ENCODE measurements around the gene CDCP2.

The CDCP2 gene

DNA sequence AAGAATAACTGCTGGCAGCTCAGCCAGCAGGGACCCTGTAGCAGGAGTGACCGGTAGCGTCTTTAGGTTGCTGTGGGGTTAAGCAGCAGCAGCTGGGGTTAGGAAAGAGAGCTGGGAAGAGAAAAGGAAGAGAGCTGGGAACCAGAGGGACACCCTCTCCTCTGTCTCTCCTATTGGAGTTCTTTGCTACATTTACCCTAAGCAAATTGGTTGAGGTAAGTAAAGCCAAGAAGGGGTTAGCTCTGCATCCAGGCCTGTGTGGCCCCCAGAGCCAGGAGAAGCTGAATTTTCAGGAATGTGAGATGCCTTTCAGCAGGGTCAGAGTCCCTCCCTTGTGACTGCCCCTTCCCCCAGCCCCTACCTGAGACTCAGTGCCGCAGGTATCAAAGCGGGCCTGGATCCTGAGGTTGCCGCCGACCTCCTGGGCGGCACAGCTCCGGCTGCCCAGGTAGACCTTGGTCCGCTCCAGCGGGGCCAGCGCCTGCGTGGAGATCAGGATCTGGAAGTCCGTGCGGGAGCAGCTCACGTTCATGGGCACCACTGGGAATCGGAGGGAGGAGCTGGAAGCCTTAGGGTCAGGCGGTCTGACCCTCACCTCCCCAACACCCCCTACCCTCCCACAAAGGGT is 16.4 kb downstream of the CDCP2 start:
- no peaks in the 10 kb centered on the region for H3K36me3 ChIP-seq (ENCODE audit: insufficient read depth, low read length)
- H3K4me1 ChIP-seq (ENCODE audit: insufficient read depth, low read length): peaks cover 28% of the 10 kb centered on the region
- no peak overlapping the region for H3K9ac ChIP-seq (ENCODE audit: low read depth, low read length)
- H3K9me3 ChIP-seq (ENCODE audit: control insufficient read depth, insufficient read depth, low read length): no peaks in the 10 kb centered on the region

- Histone ChIP-seq H3K36me3 (ENCODE audit: insufficient read depth, low read length) (no peaks in the 10 kb centered on the region), H3K9me3 (ENCODE audit: control insufficient read depth, insufficient read depth, low read length) (no peaks in the 10 kb centered on the region), H3K9ac (ENCODE audit: low read depth, low read length) (no peak overlapping the region), H3K4me1 (ENCODE audit: insufficient read depth, low read length) (peaks cover 28% of the 10 kb centered on the region)
Observed at GRCh38 chr1:54135436-54136120, 17.2 kb downstream of the CDCP2 start.

GRCh38 chr1:54134295-54134694 is 18.5 kb downstream of the CDCP2 start:
- Histone ChIP-seq H3K4me1 (ENCODE audit: insufficient read depth, low read length) (peaks cover 28% of the 10 kb centered on the region), H3K9me3 (ENCODE audit: control insufficient read depth, insufficient read depth, low read length) (no peaks in the 10 kb centered on the region), H3K9ac (ENCODE audit: low read depth, low read length) (no peak overlapping the region), H3K36me3 (ENCODE audit: insufficient read depth, low read length) (no peaks in the 10 kb centered on the region)

- Histone ChIP-seq H3K9ac (ENCODE audit: low read depth, low read length) (no peak overlapping the region), H3K36me3 (ENCODE audit: insufficient read depth, low read length) (no peaks in the 10 kb centered on the region), H3K4me1 (ENCODE audit: insufficient read depth, low read length) (peaks cover 25% of the 10 kb centered on the region), H3K9me3 (ENCODE audit: control insufficient read depth, insufficient read depth, low read length) (no peaks in the 10 kb centered on the region)
Observed at GRCh38 chr1:54132495-54132894, 20.3 kb downstream of the CDCP2 start.

DNA sequence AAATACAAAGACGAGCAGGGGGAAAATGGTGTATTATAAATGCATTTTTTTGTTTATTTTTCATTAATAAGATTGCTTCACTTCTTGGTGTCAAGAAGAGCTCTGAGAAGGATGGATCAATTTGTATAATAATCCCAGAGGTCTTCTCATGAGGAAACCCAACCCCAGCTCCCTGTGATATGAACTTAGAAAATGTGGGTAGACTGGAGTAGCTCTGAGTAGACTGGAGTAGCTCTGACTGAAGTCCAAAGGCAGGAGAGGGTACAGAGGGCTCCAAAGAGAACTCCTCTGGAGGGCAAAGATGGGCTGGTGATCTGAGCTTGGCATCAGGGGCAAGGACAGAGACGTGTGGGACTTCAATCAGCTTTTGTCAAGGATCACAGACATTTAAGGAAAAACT is 21.4 kb downstream of the CDCP2 start:
- H3K9ac ChIP-seq (ENCODE audit: low read depth, low read length): no peak overlapping the region
- peaks cover 14% of the 10 kb centered on the region for H3K4me1 ChIP-seq (ENCODE audit: insufficient read depth, low read length)
- H3K36me3 ChIP-seq (ENCODE audit: insufficient read depth, low read length): no peaks in the 10 kb centered on the region
- H3K9me3 ChIP-seq (ENCODE audit: control insufficient read depth, insufficient read depth, low read length): no peaks in the 10 kb centered on the region

DNA sequence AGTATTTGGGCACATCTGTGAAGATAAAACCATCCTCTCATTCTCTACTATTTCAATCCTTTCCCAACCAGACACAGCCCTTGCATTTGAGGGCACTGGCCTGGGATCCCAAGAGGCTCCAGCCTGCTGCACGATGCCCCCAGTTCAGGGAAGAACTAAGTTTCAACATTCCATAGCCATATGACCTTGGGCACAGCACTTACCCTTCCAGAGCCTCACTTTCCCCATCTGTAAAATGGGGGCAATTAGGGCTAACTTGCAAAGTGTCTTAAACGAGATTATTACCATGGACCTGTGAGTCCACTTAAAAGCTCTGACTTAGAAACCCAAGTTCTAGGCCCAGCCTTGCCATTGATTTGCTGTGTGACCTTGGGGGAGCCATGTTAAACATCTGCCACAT is 22.9 kb downstream of the CDCP2 start:
- H3K9me3 ChIP-seq (ENCODE audit: control insufficient read depth, insufficient read depth, low read length): no peaks in the 10 kb centered on the region
- H3K36me3 ChIP-seq (ENCODE audit: insufficient read depth, low read length): no peaks in the 10 kb centered on the region
- no peak overlapping the region for H3K9ac ChIP-seq (ENCODE audit: low read depth, low read length)
- H3K4me1 ChIP-seq (ENCODE audit: insufficient read depth, low read length): peaks cover under 1% of the 10 kb centered on the region; the same call in 1 of the 2 replicates

DNA sequence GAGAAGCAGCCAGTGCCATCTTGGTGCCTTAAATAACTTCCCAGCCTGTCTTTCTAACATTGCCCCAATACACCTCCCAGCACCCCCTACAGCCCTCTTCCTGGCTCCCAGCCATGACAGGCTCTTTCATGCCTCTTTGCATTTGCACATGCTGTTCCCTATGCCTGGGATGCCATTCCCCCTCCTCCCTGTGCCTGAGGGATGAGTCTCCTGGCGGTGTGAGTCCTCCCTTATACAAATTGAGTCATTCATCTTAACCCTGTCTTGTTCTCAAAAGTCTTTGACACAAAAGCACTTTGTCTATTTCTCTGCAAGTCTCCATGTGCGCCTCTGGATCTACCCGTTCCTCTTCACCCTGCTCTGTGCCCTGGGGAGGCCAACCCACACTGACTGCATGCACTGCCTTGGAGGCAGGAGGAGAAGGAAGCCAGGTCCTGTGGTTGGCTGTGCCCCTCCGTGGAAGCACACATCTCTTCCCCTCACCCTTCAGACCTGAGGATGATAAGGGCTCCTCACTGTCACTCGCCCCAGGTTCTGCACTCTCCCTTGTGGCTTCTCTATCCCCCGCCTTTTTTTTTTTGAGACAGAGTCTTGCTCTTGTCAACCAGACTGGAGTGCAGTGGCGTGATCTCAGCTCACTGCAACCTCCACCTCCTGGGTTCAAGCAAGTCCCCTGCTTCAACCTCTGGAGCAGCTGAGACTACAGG is 25.1 kb downstream of the CDCP2 start:
- peaks cover 12% of the 10 kb centered on the region for H3K4me1 ChIP-seq (ENCODE audit: insufficient read depth, low read length)
- no peak overlapping the region for H3K9ac ChIP-seq (ENCODE audit: low read depth, low read length)
- no peaks in the 10 kb centered on the region for H3K36me3 ChIP-seq (ENCODE audit: insufficient read depth, low read length)
- H3K9me3 ChIP-seq (ENCODE audit: control insufficient read depth, insufficient read depth, low read length): no peaks in the 10 kb centered on the region

DNA sequence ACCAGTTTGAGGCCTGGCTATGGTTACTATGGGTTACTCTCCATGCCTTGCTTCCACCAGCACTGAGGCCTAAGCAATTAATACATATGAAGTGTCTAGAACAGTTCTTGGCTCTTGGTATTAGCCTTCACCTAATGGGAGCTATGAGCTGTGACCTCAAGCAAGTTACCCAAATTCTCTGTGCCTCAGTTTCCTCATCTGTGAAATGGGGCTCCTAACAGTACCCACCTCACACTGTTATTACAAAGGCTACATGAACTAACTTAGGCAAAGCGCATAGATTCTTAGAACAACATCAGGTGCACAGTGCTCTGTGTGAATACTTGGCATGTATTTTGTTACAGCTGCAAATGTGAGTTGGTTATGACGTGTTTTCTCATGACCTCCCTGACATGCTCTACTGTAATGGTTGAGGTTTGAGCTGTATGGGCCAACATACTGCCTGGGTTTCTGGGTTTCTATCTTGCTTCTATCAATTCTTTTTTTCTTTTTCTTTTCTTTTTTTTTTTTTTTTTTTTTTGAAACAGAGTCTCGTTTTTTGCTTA is 26.5 kb downstream of the CDCP2 start:
- no peaks in the 10 kb centered on the region for H3K9me3 ChIP-seq (ENCODE audit: control insufficient read depth, insufficient read depth, low read length)
- no peak overlapping the region for H3K9ac ChIP-seq (ENCODE audit: low read depth, low read length)
- peaks cover 13% of the 10 kb centered on the region for H3K4me1 ChIP-seq (ENCODE audit: insufficient read depth, low read length)
- no peaks in the 10 kb centered on the region for H3K36me3 ChIP-seq (ENCODE audit: insufficient read depth, low read length)

- Histone ChIP-seq H3K36me3 (ENCODE audit: insufficient read depth, low read length) (no peaks in the 10 kb centered on the region), H3K9ac (ENCODE audit: low read depth, low read length) (no peak overlapping the region), H3K9me3 (ENCODE audit: control insufficient read depth, insufficient read depth, low read length) (no peaks in the 10 kb centered on the region), H3K4me1 (ENCODE audit: insufficient read depth, low read length) (peaks cover 15% of the 10 kb centered on the region)
Observed at GRCh38 chr1:54125386-54126070, 27.3 kb downstream of the CDCP2 start.

GRCh38 chr1:54124906-54125305 is 27.9 kb downstream of the CDCP2 start:
- Histone ChIP-seq H3K9me3 (ENCODE audit: control insufficient read depth, insufficient read depth, low read length) (no peaks in the 10 kb centered on the region), H3K9ac (ENCODE audit: low read depth, low read length) (no peak overlapping the region), H3K36me3 (ENCODE audit: insufficient read depth, low read length) (no peaks in the 10 kb centered on the region), H3K4me1 (ENCODE audit: insufficient read depth, low read length) (peaks cover 15% of the 10 kb centered on the region)

GRCh38 chr1:54124472-54124871 is 28.3 kb downstream of the CDCP2 start:
- Histone ChIP-seq H3K9me3 (ENCODE audit: control insufficient read depth, insufficient read depth, low read length) (no peaks in the 10 kb centered on the region), H3K36me3 (ENCODE audit: insufficient read depth, low read length) (no peaks in the 10 kb centered on the region), H3K4me1 (ENCODE audit: insufficient read depth, low read length) (peaks cover 15% of the 10 kb centered on the region), H3K9ac (ENCODE audit: low read depth, low read length) (no peak overlapping the region)

- Histone ChIP-seq H3K4me1 (ENCODE audit: insufficient read depth, low read length) (peaks cover 15% of the 10 kb centered on the region), H3K36me3 (ENCODE audit: insufficient read depth, low read length) (no peaks in the 10 kb centered on the region), H3K9me3 (ENCODE audit: control insufficient read depth, insufficient read depth, low read length) (no peaks in the 10 kb centered on the region), H3K9ac (ENCODE audit: low read depth, low read length) (no peak overlapping the region)
Observed at GRCh38 chr1:54122992-54123391, 29.8 kb downstream of the CDCP2 start.

DNA sequence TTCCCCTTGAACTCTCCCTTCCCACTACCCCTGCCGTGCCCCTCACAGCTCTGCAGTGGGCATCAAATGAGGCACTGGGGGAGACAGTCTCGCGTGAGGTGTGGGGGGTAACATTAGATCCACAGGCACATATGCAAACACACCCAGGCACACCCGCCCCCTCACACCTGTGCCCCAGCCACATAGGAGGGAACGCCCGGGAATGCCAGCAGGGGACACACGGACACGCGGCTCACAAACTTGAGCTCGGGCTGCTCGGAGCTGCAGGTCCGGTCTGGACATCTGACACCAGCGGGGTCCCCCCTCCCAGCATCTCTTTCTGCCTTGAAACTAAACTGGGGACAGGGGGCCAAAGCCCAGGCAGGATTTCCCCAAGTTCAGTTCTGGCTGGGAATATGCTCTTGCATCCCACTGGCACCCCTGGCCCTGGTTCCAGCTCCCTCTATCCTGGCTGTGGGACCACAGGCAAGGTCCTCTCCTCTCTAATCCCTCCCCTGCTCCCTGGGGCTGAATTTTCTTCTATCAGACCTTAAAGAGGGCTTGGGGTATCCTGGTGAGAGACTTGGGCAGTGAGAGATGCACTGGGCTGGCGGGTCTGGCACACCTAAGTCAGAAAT is 30.6 kb downstream of the CDCP2 start:
- Histone ChIP-seq H3K36me3 (ENCODE audit: insufficient read depth, low read length) (no peaks in the 10 kb centered on the region), H3K9ac (ENCODE audit: low read depth, low read length) (peak overlapping the region; percentile 56; the same call in 1 of the 2 replicates), H3K9me3 (ENCODE audit: control insufficient read depth, insufficient read depth, low read length) (no peaks in the 10 kb centered on the region), H3K4me1 (ENCODE audit: insufficient read depth, low read length) (peaks cover 15% of the 10 kb centered on the region)
